Stimulated activated CD4-positive, alpha-beta T cell treated with anti-CD3 and anti-CD28 coated beads, Interleukin-15, amount 100 ng/mL, for 48 hours (primary cell): ENCODE data around the gene NOL4L.
"Not testable (repeated sequence)": the region's sequence is repeated elsewhere in the genome, so short reads cannot be mapped to it uniquely, and the experiment has no call there.

Experiments used
- DNase-seq, 2 donors: peaks; one replicate each; pipeline ENCODE4 v3.0.0-alpha.2; 2020; ENCODE audit warnings: low read depth in 2 of 2

Gene NOL4L

DNA sequence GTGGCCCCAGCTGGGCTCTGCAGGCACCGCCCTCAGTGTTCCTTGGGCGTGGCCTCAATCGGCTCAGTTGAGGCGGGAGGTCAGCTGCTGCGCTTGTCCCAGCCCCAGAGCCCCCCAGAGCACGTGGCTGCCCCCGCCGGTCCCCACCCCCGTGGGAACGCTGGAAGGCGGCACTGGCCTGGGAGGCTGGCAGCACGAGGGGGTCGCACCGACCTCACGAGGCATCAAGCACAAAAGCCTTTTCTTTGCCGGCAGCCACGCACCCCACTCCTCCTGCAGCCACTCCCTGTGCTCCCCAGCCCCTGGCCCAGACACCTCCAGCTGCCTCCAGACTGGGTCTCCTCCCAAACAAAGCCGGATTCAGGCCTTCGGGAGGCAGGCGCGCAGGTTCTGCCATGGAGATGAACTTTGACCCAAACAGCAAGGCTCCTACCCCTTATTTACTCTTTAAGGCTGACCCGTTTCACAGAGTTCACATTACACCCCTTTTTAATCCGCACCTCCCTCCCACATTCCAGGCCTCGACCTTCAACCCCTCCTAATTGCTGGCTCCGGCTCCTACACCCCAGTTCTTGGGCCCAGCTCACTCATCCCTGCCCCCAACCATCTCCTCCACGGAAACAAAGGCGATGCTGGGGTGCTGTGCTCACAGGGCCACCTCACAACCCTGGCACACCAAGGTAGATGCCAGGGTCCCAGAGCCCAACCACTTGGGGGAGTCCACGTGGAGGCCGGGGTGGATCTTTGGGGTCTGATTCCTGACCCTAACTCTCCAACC is 111.7 kb downstream of the NOL4L start:
- DNase-seq: no peak

DNA sequence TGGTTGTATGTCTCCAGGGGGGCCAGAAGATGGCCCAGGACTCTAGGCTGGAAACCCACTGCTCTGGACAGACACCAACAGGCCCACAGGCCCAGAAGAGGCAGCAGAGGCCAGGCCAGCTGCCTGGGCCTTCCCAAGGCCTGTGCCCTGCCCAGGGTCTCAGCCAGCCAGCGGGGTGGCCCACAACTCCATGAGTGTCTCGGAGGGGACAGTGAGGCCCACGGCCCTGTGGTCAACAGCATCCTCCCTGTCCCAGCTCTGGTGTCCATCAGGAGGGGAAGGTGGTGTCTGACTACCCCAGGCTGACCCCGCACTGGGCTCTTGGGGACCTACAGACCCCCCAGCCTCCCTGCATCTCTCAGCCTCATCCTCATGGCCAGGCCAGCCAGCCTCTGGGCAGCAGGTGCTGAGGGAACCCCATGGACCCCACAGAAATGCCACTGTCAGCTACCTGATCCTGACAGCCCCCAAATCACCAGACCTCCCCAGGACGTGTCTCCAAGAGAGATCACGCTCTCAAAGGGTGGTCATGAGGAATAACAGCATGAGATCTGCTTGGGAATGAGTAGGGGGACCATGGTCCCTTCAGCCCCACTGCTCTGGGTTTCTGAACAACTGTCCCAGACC is 112.4 kb downstream of the NOL4L start:
- no peak for DNase-seq

DNA sequence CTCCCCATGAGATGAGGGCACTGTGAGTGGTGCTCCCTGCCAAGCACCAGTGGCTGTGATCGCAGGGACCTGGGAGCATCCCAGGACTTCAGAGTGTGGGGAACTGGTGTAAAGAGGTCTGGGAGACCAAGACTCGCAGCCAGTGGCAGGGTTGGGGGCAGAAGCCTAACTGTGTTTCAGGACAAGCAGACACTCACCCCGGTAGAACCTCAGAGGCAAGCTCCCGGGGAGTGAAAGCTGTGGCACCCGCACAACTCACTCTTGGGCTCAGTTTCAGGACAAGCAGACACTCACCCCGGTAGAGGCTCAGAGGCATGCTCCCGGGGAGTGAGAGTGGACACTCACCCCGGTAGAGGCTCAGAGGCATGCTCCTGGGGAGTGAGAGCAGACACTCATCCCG is 114.2 kb downstream of the NOL4L start:
- DNase-seq: no peak

DNA sequence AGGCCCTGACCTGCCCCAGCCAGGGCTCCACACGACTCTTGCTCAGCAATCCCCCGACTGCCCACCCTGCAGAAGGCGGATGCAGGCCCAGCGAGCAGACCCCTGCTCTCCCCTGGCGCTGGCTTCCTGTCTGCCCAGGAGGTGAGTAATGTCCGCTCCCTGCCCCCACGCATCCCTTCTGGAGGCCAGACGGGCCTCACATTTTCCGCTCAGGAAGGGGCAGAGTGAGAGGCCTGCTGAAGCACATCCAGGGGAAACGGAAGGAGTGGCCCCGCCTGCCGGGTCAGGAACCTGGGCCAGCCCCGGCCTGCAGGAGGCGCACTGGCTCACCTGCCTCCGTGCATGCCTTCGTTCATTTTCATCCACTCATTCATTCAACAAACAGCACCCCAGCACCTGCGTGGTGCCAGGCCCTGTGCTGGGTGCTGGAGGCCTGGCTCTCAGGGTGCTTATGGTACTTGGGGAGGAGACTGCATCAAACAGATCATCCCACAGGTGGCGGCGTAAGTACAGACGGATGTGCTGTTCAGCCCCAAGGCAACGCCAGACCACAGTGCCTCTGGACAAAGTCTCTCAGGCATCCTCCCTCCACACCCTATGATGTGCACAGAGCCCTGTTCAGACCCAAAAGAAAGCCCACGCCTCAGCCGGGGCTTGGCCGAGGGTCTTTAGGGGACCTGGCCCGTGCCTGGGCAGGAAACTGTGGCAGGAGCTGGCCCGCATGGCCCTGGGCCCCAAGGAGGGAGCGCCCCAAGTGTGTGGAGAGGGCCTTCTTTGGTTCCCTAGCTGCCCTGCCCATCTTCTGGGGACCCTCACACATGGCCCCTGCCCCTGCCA is 114.9 kb downstream of the NOL4L start:
- peak in 1 of 2 donors; percentile 25 for DNase-seq

DNA sequence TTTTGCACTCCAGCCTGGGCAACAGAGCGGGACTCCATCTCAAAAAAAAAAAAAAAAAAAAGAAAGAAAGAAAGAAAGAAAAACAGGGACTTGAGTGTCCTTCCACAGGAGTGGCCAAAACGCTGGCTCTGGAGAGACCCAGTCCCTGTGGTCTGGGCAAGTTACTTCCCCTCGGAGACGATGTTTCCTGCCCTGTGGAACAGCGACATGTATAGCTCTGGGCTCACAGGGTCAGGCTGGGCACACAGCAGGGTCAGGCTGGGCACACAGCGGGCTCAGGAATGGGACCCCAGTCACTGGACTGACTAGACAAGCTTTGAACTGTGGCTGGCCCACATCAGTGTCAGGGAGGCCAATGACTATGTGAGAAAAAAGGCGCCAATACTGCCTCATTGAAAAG is 116.3 kb downstream of the NOL4L start:
- no peak for DNase-seq

DNA sequence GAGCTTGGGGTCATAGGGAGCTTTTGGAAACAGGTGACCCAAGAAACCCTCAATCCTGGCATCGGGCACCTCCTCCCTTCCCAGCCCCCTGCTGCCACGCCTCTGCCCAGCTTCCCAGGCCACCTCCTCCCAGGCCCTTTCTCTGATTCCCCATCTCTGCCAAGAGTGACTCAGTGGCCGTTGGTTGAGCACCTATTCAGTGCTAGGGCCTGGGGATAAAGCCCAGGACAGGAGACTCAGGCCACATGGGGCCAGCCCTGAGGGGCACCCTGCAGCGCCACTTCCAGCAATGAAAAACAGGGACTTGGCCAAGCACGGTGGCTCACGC is 116.9 kb downstream of the NOL4L start:
- no peak for DNase-seq

DNA sequence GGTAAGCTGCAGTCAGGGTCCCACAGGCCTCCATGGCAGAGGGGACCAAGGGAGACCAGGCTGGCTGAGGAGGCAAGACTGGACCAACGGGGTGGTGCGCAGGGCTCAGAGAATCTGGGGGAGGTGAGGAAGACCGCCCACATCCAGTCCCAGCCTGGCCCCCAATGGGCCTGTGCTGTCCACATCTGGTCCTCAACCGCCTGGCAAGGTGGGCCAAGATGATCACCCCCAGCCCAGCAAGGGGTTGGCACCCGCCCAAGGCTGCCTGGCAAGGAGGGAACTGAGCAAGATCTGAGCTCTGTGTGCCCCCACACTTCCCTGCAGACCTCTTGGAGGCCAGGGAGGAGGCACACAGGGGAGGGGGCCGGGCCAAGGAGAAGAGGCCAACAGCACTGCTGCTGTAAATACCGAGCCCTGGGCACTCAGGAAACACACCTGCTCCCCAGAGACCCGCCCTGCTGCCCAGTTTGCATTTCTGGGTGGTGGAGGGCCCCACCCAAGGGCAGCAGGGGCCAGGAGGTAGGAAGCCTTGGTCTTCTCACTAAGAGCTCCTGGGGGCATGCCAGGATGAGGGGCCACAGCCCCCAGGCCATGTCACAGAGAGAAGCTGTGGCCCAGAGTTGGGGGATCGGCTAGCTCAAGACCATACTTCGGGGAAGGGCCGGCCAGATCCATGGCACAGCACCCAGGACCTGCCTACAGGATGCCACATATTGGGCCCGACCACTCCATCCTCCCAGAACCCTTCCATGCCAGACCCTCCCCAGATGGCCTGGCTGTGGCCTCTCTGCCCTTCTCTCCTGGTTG is 117.4 kb downstream of the NOL4L start:
- no peak for DNase-seq

DNA sequence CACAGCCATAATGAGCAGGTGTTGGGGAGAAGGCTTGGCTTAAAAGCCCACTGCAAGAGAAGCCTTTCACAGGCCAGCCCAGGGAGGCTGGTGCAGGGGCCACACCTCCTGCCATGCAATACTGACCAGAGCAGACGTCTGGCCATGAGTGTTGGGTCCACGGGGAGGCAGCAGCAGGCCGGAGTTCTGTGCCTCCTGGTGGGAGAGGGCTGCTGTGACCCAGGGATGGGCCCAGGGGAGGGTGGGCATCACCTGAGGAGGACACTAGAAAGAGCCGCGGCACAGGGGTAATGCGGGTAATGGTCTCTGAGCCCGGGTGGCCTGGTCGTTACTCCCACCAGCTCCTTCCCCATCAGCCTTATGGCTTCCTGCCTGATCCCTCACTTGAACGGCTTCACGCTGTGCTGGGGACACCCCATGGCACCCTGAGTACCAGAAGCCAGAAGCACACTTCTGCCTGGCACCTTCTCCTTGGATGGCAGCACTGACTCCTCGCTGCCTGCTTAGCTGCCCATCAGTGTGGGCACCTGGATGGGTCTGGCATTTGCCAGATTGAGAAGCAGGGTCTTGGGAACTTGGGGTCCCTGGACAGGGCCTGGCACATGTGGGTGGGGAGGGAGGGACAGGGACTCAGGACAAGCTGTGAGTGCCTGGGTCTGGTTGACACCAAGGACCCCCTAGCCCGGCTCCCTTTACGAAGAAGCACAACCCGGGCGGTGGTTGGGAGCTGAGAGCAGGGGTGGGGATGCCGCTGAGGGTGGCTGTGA is 118.2 kb downstream of the NOL4L start:
- no peak for DNase-seq

DNA sequence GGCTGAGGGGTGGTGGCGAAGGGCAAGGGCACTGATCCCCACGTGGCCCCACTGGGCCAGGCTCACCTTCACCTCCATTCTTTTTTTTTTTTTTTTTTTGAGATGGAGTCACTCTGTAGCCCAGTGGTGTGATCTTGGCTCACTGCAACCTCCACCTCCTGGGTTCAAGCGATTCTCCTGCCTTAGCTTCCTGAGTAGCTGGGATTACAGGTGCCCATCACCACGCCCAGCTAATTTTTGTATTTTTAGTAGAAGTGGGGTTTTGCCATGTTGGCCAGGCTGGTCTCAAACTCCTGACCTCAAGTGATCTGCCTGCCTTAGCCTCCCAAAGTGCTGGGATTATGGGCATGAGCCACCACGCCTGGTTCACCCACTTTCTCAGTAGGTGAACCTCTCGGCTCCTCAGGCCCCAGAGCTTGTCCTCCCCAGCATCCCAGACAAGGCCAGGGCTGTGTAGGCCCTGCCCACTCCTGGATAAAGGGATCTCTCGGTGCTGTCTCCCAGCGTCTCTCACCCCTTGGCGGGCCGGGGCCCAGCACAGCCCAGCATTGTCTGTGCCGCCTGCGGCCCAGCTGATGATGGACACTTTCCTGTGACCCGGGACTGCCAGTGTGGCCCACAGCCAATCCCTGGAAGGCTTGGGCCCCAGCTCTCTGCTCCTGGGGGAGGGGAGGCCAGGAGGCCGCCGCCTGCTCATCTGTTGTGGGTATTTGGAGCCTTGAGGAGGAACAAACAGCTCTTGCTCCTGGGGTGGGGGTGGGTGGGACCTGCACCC is 119.0 kb downstream of the NOL4L start:
- DNase-seq: not testable (repeated sequence)

DNA sequence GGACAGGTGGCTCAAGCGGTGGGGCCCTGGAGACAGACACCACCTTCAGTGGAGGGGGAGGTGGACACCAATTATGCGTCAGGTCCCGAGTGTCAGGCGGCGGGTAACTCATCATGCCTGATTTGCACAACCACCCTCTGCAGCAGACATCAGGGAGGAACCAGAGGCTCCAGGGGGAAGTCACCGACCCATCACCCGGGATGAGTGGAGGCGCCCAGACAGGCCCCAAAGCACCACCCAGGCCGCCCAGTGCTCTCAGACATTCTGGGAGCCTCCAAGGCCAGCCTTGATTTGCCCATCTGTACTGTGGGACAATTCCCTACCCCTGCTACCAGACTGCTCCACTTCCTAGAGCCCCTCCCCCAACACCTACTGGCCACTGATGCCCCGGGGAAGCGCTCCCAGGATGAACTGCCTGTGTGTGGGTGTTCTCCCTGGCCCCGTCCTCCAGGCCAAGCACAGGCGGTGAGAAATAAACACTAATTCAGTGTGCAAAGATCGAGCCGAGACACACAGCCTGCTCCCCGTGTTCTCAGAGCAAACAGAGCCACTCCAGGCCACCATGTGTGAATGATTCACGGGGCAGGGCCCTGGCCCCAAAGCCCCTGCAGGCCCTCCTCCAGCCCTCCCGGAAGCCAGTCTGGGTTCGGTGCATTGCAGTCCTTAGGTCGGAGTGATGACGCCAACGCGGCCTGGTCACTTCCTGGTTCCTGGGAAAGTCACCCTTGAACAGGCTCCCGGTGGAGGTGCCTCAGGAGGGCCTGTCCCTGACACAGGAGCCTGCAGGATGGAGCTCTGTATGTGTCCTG is 119.8 kb downstream of the NOL4L start:
- no peak for DNase-seq

DNA sequence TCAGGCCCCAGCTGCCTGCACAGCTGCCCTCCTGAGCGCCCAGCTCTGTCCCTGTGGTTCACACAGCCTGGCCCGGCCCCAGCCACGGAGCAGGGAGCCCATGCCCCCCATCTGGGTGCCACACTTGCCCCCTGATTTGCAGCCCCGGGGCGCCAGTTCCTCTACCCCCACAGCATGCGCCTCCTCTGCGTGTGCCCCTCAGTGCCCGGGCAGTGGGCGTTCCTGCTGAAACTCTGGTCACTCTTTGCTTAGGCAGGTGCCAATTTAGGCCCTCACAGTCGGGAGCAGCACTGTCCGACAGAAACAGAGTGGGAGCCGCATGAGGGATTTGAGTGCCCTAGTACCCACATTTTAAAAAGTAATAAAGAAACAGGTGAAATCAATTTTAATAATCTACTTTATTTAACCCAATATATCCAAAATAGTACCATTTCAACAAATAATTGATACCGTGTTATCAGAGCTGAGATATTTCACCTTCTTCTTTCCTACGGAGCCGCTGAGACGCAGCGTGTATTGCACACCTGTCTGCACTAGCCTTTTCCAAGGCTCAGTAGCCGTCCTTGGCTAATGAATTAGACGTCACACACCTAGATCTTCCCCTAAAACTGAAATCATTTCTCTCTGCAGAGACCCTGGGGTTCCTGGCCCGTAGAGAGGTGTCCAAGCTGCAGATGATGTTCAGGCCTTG is 120.6 kb downstream of the NOL4L start:
- DNase-seq: no peak

DNA sequence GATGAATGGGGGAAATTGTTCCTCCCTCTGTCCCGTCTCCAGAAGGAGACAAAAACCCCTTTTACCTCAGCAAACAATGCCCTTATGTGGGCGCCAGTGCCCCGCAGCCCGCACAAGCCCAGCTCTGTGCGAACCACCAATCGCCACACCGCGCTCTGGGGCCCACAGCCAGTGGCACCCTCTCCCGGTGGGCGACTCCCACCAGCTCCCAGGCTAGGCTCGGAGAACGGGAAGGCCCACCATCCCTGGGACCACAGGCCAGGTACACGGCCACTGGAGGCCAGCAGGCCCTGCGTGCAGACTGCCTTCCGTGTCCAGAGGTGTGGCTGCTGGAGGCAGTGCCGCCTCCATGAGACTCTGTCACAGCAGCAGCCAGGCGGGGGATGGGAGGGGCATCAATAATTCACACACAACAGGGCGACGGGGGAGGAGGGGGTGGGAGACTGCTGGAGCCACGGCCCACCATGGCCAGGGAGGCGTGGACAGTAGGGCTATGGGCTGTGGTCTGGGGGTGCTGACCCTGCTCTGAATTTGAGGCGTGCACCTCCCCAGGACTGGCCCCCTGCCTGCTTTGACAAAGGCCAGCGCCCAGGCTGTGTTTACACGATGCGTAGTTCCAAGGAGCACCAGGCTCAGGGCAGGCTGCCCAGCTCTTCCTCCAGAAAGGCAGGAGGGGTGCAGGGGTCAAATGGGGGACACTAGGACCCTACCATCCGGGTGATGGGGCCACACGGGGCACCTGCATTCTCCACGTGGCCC is 121.3 kb downstream of the NOL4L start:
- no peak for DNase-seq

DNA sequence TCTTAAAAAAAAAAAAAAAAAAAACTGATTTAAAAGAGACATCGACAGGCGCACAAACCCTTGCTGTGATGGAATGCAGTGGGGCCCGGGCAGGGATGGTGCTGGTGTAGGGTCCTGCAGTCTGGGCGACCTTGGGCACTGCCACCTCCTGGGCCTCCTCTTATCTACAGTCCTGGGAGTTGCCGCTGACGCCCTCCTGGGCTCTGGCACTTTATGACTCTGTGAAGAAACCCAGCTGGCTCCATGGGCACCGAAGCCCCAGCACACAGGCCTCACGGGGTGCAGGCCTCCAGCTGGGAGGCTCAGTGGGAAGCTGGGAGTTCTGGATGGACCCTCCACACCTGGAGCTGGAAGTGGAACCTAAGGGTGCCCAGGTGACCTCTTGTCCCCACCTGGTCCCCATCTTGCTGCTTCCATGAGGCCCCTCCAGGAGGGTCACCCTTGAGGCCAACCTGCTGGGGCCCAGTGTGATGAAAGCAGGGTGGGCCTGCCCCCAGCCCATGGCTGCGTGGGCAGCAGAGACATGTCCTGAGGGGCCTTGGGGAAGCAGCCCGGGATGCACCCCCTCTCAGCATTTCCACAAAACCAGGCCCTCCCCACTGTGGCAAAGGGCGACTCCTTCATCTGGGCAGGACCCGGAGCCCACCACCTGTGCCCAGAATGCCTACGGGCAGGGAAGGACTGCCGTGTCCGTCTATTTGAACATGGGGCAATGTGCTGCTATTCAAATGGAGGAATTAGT is 122.1 kb downstream of the NOL4L start:
- DNase-seq: no peak

DNA sequence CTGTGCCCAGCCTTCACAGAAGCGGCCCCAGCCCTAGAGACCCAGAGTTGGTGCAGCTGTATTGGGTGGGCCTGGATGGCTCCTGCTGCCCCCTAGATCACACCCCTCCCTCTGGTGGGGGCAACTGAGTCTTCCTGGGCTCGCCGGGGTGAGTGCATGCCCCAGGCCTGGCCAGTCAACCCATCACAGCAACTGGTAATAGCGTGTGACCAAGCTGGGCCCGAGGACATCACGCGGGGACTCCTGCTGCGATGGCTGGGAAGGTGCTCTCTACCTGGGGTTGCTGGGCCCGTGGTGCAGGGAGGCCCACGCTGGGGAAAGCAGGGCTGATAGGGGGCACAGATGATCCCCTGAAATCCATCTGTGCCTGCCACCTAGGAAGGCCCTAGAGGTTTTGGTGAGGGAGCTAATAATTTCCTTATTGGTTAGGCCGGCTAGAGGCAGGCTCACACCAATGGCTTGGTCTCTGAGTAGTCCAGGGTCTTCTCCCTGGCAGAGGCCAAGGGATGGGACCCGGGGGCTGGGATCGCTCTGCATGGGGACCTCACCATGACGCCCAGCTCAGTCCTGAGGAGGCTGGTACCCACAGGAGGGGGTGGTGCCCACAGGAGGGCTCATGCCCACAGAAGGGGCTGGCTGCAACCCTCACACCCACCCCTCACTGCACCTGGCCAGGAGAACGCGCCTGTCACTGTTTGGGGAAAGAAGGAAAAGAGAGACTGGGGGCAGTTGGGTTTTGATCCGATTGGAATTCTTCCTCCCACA is 123.1 kb downstream of the NOL4L start:
- no peak for DNase-seq

DNA sequence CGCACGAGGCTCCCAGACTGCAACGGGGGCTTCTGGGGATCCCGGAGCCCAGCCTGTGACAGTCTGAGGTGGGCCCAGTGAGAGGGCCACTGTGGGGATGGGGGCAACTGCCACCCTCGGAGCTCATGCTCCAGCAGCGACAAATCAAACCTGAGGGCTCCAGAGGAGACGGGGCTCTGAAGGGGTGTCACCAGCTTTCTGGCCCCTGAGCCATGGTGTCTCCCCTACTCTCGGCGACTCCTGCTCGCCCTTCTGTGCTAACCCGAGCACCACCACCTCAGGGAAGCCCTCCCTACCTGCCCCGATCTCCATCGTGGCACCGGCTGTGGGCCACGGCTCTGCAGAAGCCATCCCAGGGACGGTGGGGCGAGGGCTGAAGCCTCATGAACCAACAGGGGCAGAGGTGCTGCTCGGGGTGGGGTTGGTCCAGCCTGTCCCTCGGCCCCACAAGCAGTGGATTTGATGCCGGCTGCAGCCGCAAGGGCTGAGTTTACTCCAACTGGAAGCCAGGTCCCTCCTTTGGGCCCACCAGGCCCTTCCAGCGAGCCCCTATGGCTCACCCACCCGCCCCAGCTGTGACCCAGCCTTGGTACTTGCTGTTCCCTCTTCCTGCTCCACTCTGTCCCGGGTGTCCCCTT is 124.3 kb downstream of the NOL4L start:
- no peak for DNase-seq

DNA sequence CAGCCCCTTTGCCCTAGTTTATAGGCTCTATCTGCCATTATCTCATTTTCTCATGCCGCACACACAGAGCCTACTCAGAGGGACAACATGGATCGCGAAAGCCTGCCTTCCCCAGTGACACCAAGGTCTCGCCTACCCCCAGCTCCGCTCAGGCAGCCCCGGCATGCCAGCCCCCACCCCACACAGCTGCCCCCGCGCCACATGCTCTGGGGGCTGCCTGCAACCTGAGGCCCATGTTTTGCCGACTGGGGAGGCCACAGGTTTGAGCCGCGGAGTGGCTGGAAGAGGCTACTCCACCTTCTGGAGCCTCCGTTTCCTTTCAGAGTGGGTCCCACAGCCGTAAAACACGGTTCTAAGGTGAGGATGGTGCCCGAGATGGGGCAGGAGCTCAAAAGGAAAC is 124.9 kb downstream of the NOL4L start:
- DNase-seq: no peak
